Vagina (tissue), 2 donors: ENCODE results near the gene CNTN5. TPM values are rescaled to one million over a fixed set of nuclear protein-coding genes. Genes with fewer than 3 reads are reported as not detected.

ENCODE experiments used
- DNase-seq, 2 donors: peaks; one replicate each; pipeline ENCODE4 v3.0.0-alpha.2; 2017; ENCODE audit errors: extremely low spot score in 2 of 2
- H3K27ac ChIP-seq: fragments of 200-600 bp; sonication (generic); one replicate; pipeline ENCODE4 v1.5.1; 2019
- H3K27me3 ChIP-seq: fragments of 200-600 bp; sonication (generic); one replicate; pipeline ENCODE4 v1.5.1; 2019
- H3K36me3 ChIP-seq, 2 donors: fragments of 200-600 bp; sonication (generic); one replicate each; pipeline ENCODE4 v1.5.1; 2017 to 2019
- H3K4me1 ChIP-seq: fragments of 200-600 bp; sonication (generic); one replicate; pipeline ENCODE4 v1.5.1; 2019
- H3K4me3 ChIP-seq, 2 donors: fragments of 200-600 bp; sonication (generic); 1 replicate in 1 of 2; 2 replicates in 1 of 2; pipeline ENCODE4 v1.5.1; 2016 to 2019
- H3K9me3 ChIP-seq: fragments of 200-600 bp; sonication (generic); one replicate; pipeline ENCODE4 v1.5.1; 2019
- CTCF ChIP-seq, 3 experiments: fragments of 450-650 bp in 2 of 3; fragments of 200-600 bp in 1 of 3; sonication (generic) in 1 of 3; IDR thresholded peaks; one replicate each; pipeline ENCODE4 v1.5.1; 2017 to 2019; ENCODE audit warnings: antibody characterized with exemption in 3 of 3, mild to moderate bottlenecking in 2 of 3, moderate library complexity in 2 of 3
- POLR2A ChIP-seq, 2 donors: fragments of 450-650 bp; IDR thresholded peaks; one replicate each; pipeline ENCODE4 v1.6.1; 2017; ENCODE audit warnings: antibody characterized with exemption in 2 of 2, mild to moderate bottlenecking in 2 of 2, moderate library complexity in 2 of 2
- POLR2AphosphoS5 ChIP-seq, 2 donors: sonication (generic); formaldehyde crosslinking; IDR thresholded peaks; one replicate each; pipeline ENCODE4 v1.9.0; 2017; ENCODE audit warnings: antibody characterized with exemption in 2 of 2, mild to moderate bottlenecking in 2 of 2, low read depth in 1 of 2; ENCODE audit not compliant: insufficient read depth in 1 of 2
- intact Hi-C: fragments of 100-400 bp; cut with DNase I; formaldehyde crosslinking; loops from one replicate; pipeline ENCODE4 v1.15.1; 2023
- total RNA-seq: library from RNA; depleted of rRNA; stranded (reverse); fragments of >200 nt; gene quantifications from one replicate; pipeline ENCODE4 v1.2.3, GENCODE V29; 2016

The CNTN5 gene
- total RNA-seq, 1 donor from 2014 or later, result 0.25 TPM

GRCh38 chr11:100203789-100204188, 1183.0 kb downstream of the CNTN5 start:
- DNase-seq, result no peak
- Histone ChIP-seq H3K9me3 (no peaks in the 10 kb centered on the region), H3K36me3 (no peaks in the 10 kb centered on the region), H3K4me1 (no peaks in the 10 kb centered on the region), H3K27me3 (no peaks in the 10 kb centered on the region), H3K27ac (no peak overlapping the region), H3K4me3 (no peak overlapping the region)
- no peak for TF ChIP-seq POLR2A (IDR thresholded peaks at IDR 0.05)
- TF ChIP-seq POLR2AphosphoS5 (IDR thresholded peaks at IDR 0.05; ENCODE audit: insufficient read depth in 1 of 2, low read depth in 1 of 2), result no peak
- no peak for TF ChIP-seq CTCF (IDR thresholded peaks at IDR 0.05)
- intact Hi-C loops, result no loop called here

DNA sequence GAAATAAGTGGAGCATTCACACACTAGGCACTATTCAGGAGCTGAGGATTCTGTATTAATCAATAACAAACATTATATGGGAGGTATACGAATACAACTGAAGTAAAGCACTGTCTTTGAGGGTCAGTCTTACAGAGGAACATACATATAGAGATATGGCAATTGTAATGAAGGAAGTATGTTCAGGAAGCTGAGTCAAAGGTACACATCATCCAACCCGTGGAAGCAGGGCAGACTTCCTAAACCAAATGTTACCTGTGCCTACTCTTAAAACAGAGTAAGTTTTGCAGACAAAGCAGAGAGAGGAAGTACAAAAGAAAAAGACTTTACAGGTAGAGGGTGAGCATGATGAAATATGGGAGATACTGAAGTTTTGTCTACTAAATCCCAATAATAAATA, 1185.2 kb downstream of the CNTN5 start:
- intact Hi-C loops, result no loop called here
- H3K27me3 ChIP-seq, result no peaks in the 10 kb centered on the region
- TF ChIP-seq POLR2AphosphoS5 (IDR thresholded peaks at IDR 0.05; ENCODE audit: insufficient read depth in 1 of 2, low read depth in 1 of 2), result no peak
- TF ChIP-seq POLR2A (IDR thresholded peaks at IDR 0.05), result no peak
- TF ChIP-seq CTCF (IDR thresholded peaks at IDR 0.05), result no peak
- no peaks in the 10 kb centered on the region for H3K36me3 ChIP-seq
- no peaks in the 10 kb centered on the region for H3K9me3 ChIP-seq
- no peak for DNase-seq
- H3K27ac ChIP-seq, result no peak overlapping the region
- no peaks in the 10 kb centered on the region for H3K4me1 ChIP-seq
- no peak overlapping the region for H3K4me3 ChIP-seq

- Histone ChIP-seq H3K27me3 (no peaks in the 10 kb centered on the region), H3K36me3 (no peaks in the 10 kb centered on the region), H3K4me3 (no peak overlapping the region), H3K9me3 (no peaks in the 10 kb centered on the region), H3K4me1 (no peaks in the 10 kb centered on the region), H3K27ac (no peak overlapping the region)
- TF ChIP-seq POLR2A (IDR thresholded peaks at IDR 0.05) (no peak), POLR2AphosphoS5 (IDR thresholded peaks at IDR 0.05; ENCODE audit: insufficient read depth in 1 of 2, low read depth in 1 of 2) (no peak), CTCF (IDR thresholded peaks at IDR 0.05) (no peak)
- DNase-seq, result no peak
- intact Hi-C loops, result no loop called here
Observed at GRCh38 chr11:100208207-100208606, 1187.5 kb downstream of the CNTN5 start.

DNA sequence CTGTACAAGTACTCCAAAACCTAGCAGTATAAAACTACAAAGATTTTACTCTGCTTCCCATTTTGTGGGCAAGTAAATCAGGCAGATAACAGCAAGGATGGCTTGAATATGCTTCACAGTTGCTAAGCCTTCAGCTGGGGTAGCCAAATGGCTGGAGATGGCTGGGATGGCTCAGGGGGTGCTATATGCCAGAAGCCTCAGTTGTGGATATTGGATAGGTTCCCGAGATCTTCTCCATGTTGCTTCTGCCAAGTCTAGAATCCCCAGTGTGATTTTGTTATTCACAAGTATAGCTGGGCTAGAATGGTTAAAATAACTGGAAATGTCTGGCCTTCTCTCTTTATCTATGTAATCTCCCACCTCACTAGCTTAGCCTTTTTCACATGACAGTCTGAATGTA, 1194.0 kb downstream of the CNTN5 start:
- Histone ChIP-seq H3K27ac (no peak overlapping the region), H3K36me3 (no peaks in the 10 kb centered on the region), H3K4me1 (no peaks in the 10 kb centered on the region), H3K4me3 (no peak overlapping the region), H3K27me3 (no peaks in the 10 kb centered on the region), H3K9me3 (no peaks in the 10 kb centered on the region)
- TF ChIP-seq CTCF (IDR thresholded peaks at IDR 0.05) (no peak), POLR2AphosphoS5 (IDR thresholded peaks at IDR 0.05; ENCODE audit: insufficient read depth in 1 of 2, low read depth in 1 of 2) (no peak), POLR2A (IDR thresholded peaks at IDR 0.05) (no peak)
- intact Hi-C loops, result no loop called here
- no peak for DNase-seq

GRCh38 chr11:100220801-100221200, 1200.1 kb downstream of the CNTN5 start:
- Histone ChIP-seq H3K4me3 (no peak overlapping the region), H3K27me3 (no peaks in the 10 kb centered on the region), H3K27ac (no peak overlapping the region), H3K4me1 (no peaks in the 10 kb centered on the region), H3K9me3 (no peaks in the 10 kb centered on the region), H3K36me3 (no peaks in the 10 kb centered on the region)
- TF ChIP-seq POLR2A (IDR thresholded peaks at IDR 0.05) (no peak), CTCF (IDR thresholded peaks at IDR 0.05) (no peak), POLR2AphosphoS5 (IDR thresholded peaks at IDR 0.05; ENCODE audit: insufficient read depth in 1 of 2, low read depth in 1 of 2) (no peak)
- no peak for DNase-seq
- intact Hi-C loops, result loop anchor here (10.0 kb wide), 1 partner anchor 996 kb away; no protein-coding TSS in a partner anchor
